ENCODE results near the gene ENDOV. TPM values are rescaled to one million over a fixed set of nuclear protein-coding genes. Genes with fewer than 3 reads are reported as not detected.

Gene ENDOV
- total RNA-seq, 2 donors from 2014 or later = 19.1 to 25.3 TPM

DNA sequence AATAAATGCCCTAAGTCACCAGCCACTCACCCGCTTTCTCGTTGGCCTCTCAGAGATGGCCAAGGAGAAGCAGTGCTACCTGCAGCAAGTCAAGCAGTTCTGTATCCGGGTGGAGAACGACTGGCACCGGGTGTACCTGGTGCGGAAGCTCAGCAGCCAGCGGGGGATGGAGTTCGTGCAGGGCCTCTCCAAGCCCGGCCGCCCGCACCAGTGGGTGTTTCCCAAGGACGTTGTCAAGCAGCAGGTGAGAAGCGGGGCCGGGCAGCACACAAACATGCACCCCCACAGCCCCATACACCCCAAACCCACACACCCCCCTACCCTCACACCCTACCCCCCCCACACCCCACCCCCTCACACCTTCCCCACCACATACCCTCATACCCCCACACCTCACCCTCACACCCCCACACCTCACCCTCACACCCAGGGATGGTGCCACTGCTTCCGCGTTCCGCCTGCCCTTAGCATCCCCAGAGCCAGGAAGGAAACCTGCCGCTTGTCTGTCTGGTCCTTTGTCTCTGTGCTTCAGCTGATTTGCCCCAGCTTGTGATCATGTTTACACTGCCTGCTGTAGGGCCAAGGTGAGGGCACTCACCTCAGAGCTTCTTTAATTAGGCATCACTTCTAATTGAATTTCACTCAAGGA, 41.9 kb upstream of the ENDOV start:
- no peak overlapping the region for H3K4me3 ChIP-seq
- no peaks in the 10 kb centered on the region for H3K27me3 ChIP-seq
- no peak overlapping the region for H3K27ac ChIP-seq
- intact Hi-C loops (cut with DNase I) = no loop called here
- no peak overlapping the region for H3K9ac ChIP-seq (ENCODE audit: low read depth in 2 of 2, low read length in 2 of 2)
- H3K4me1 ChIP-seq = no peaks in the 10 kb centered on the region
- TF ChIP-seq, protein P1, sequence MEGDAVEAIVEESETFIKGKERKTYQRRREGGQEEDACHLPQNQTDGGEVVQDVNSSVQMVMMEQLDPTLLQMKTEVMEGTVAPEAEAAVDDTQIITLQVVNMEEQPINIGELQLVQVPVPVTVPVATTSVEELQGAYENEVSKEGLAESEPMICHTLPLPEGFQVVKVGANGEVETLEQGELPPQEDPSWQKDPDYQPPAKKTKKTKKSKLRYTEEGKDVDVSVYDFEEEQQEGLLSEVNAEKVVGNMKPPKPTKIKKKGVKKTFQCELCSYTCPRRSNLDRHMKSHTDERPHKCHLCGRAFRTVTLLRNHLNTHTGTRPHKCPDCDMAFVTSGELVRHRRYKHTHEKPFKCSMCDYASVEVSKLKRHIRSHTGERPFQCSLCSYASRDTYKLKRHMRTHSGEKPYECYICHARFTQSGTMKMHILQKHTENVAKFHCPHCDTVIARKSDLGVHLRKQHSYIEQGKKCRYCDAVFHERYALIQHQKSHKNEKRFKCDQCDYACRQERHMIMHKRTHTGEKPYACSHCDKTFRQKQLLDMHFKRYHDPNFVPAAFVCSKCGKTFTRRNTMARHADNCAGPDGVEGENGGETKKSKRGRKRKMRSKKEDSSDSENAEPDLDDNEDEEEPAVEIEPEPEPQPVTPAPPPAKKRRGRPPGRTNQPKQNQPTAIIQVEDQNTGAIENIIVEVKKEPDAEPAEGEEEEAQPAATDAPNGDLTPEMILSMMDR (IDR thresholded peaks at IDR 0.05) = no peak
- H3K36me3 ChIP-seq = peaks cover 40% of the 10 kb centered on the region
- no peaks in the 10 kb centered on the region for H3K9me3 ChIP-seq
- DNase-seq = no peak

DNA sequence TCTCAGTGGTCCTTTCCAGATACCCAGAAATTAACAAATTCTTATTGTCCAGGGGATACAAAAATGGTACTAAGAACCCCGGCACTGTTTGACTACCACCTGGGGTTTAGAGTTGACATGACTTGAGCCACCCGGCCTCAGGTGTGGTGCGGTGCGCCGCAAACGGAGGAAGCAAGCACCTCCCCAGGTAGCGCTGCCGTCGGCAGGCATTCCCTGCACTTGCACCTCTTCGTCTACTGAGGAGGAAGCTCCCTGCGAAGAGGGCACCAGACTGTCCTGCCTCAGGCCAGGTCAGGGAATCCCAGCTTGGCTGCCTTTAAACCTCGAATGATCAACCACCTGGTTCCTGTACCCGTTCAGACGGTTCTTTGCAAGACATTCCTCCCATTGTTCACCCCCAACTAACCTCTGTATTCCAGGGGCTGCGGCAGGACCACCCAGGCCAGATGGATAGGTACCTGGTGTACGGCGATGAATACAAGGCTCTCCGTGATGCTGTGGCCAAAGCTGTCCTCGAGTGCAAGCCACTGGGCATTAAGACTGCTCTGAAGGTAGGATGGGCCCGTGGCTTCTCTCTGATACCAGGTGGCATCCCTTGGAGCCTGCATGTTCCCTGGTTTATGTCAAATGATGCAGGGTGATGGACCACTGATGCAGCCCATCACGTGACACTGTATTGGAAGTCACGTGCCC, 40.8 kb upstream of the ENDOV start:
- no peak for DNase-seq
- peaks cover 36% of the 10 kb centered on the region for H3K36me3 ChIP-seq
- intact Hi-C loops (cut with DNase I) = no loop called here

DNA sequence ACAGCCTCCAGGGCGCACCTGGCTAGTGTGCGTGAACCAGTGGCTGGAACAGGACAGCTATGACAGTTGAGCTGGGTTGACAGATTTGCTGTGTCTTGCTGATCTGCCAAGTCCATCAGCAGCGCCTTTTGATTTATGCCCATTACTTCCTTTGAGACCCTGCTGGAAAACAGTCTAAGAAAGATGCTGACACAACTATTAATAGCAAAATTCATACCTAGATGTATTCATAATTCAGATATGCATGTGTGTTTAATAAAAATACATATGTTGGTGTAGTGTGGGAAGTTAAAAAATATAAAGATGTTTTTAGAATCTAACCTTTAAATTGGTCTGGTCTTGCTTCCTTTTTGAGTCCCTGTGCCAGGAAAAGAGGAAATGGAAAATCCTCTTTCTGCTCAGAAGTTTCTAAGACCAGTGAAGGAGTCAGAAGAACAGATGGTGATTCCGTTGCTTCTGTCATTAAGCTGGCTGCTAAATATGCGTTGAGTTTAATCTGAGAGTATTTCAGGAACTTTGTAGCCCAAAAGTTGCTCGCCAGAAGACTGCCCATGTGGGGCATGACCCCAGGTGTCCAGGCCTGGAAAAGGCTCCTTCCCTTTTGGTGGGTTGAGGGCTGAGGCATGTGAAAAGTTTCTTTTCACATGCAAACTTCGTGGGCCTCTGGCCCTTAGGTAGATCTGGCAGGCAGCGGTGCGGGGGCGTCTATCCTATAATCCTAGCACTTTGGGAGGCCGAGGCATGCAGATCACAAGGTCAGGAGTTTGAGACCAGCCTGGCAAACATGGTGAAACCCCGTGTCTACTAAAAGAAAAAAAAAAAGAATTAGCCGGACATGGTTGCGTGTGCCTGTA, 40.0 kb upstream of the ENDOV start:
- TF ChIP-seq, protein P1 (IDR thresholded peaks at IDR 0.05) = no peak
- H3K27me3 ChIP-seq = no peaks in the 10 kb centered on the region
- H3K9ac ChIP-seq (ENCODE audit: low read depth in 2 of 2, low read length in 2 of 2) = no peak overlapping the region
- peaks cover 32% of the 10 kb centered on the region for H3K36me3 ChIP-seq
- no peak overlapping the region for H3K4me3 ChIP-seq
- no peak overlapping the region for H3K27ac ChIP-seq
- H3K9me3 ChIP-seq = no peaks in the 10 kb centered on the region
- H3K4me1 ChIP-seq = no peaks in the 10 kb centered on the region
- intact Hi-C loops (cut with DNase I) = no loop called here
- DNase-seq = no peak

More for the DNA sequence above, 40.8 kb upstream of the ENDOV start:
- H3K4me3 ChIP-seq = no peak overlapping the region
- no peaks in the 10 kb centered on the region for H3K27me3 ChIP-seq
- no peaks in the 10 kb centered on the region for H3K4me1 ChIP-seq
- no peak overlapping the region for H3K9ac ChIP-seq (ENCODE audit: low read depth in 2 of 2, low read length in 2 of 2)
- H3K27ac ChIP-seq = no peak overlapping the region
- H3K9me3 ChIP-seq = no peaks in the 10 kb centered on the region
- TF ChIP-seq, protein P1 (IDR thresholded peaks at IDR 0.05) = no peak

DNA sequence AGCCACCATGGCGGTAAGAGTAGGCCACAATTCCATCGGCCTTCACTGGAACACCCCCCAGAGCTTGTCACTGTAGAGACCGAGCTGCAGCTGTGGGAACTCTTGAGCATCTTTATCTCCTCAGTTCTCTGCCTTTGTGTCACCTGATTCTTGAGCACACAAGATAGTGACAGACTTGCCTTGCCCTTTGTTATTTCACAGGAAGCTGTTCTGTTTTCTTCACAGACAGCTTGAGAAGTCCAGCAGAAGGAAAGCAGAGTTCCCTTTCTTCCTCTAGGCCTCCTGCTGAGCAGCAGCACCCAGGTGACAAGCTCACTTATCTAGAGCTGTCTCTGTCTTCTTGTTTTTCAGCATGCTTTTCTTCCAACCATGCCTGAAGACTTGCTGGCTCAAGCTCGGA, 38.4 kb upstream of the ENDOV start:
- intact Hi-C loops (cut with DNase I) = no loop called here
- no peak for DNase-seq
- Histone ChIP-seq H3K9me3 (no peaks in the 10 kb centered on the region), H3K36me3 (peaks cover 44% of the 10 kb centered on the region), H3K27me3 (no peaks in the 10 kb centered on the region), H3K4me1 (no peaks in the 10 kb centered on the region), H3K4me3 (no peak overlapping the region), H3K9ac (ENCODE audit: low read depth in 2 of 2, low read length in 2 of 2) (no peak overlapping the region), H3K27ac (no peak overlapping the region)
- TF ChIP-seq, protein P1 (IDR thresholded peaks at IDR 0.05) = no peak

DNA sequence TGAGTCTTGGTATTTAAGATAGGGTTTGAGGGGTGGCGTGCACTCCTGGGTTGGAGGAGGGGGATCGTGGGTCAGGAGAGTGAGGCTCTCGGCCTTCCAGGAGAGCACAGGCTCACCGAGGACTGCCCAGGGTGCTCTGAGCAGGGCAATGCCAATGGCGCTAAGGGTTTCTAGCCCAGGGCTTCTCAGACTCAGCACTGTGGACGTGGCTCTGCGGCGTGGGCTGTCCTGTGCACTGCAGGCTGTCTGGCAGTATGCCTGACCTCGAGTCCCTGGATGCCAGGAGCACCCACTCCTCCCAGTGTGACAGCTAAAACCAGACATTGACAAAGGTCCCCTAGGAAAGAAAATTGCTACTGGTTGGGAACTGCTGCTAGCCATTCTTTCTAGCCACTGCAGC, 37.2 kb upstream of the ENDOV start:
- no peak overlapping the region for H3K9ac ChIP-seq (ENCODE audit: low read depth in 2 of 2, low read length in 2 of 2)
- H3K4me1 ChIP-seq = no peaks in the 10 kb centered on the region
- no peak for DNase-seq
- TF ChIP-seq, protein P1 (IDR thresholded peaks at IDR 0.05) = no peak
- H3K27me3 ChIP-seq = no peaks in the 10 kb centered on the region
- intact Hi-C loops (cut with DNase I) = no loop called here
- H3K4me3 ChIP-seq = no peak overlapping the region
- no peak overlapping the region for H3K27ac ChIP-seq
- peaks cover 49% of the 10 kb centered on the region for H3K36me3 ChIP-seq
- H3K9me3 ChIP-seq = no peaks in the 10 kb centered on the region

All from colonic mucosa (tissue), 4 donors.